B cell (primary cell): ENCODE measurements around the gene MRTFB. TPM values are rescaled to one million over a fixed set of nuclear protein-coding genes. Genes with fewer than 3 reads are reported as not detected.

Source experiments
- ATAC-seq: fragments of 200-7000 bp; cut with Tn5 transposase; one replicate; pipeline ENCODE4 v1.10.0; 2021; ENCODE audit warnings: low read depth, mild to moderate bottlenecking, moderate number of reproducible peaks, moderate library complexity
- CTCF ChIA-PET: fragments of 350-600 bp; sonication (Branson Sonifier 250); formaldehyde crosslinking; loops from one replicate; lab custom pipeline; 2021; ENCODE audit warnings: antibody characterized with exemption, inconsistent platforms; lab: Charles Lee
- POLR2A ChIA-PET: fragments of 350-600 bp; sonication (Branson Sonifier 250); formaldehyde crosslinking; loops from one replicate; lab custom pipeline; 2021; ENCODE audit warnings: antibody characterized with exemption; lab: Charles Lee
- DNase-seq: peaks from one replicate; pipeline ENCODE4 v3.0.0; 2013
- H2AFZ ChIP-seq: 2 replicates; pipeline ENCODE4 v1.6.1; 2012; ENCODE audit warnings: mild to moderate bottlenecking, low read depth, low read length; ENCODE audit not compliant: insufficient read depth, poor library complexity, severe bottlenecking
- H3K27ac ChIP-seq, 2 donors: 1 replicate in 1 of 2; 2 replicates in 1 of 2; pipeline ENCODE4 v1.5.1; 2012 to 2013; ENCODE audit warnings: low read length in 2 of 2, mild to moderate bottlenecking in 2 of 2, moderate library complexity in 1 of 2
- H3K27me3 ChIP-seq, 4 experiments: fragments of 200-600 bp in 1 of 4; sonication (generic) in 1 of 4; replicated peaks in 1 of 4; 1 replicate in 2 of 4; 2 replicates in 2 of 4; pipeline versions ENCODE4 v1.6.1 to v1.7.0; 2013 to 2016; ENCODE audit warnings: low read length in 3 of 4, mild to moderate bottlenecking in 2 of 4, mixed read lengths in 1 of 4, moderate library complexity in 1 of 4; ENCODE audit not compliant: insufficient read depth in 4 of 4, control insufficient read depth in 3 of 4; ENCODE audit errors: control extremely low read depth in 1 of 4
- H3K36me3 ChIP-seq, 2 experiments: replicated peaks in 1 of 2; 1 replicate in 1 of 2; 2 replicates in 1 of 2; pipeline versions ENCODE4 v1.6.1 to v1.7.1; 2013; ENCODE audit warnings: low read length in 1 of 2; ENCODE audit not compliant: insufficient read depth in 2 of 2, control insufficient read depth in 1 of 2; ENCODE audit errors: control extremely low read depth in 1 of 2, extremely low read depth in 1 of 2
- H3K4me1 ChIP-seq, 2 donors: fragments of 200-600 bp in 1 of 2; sonication (generic) in 1 of 2; 1 replicate in 1 of 2; 2 replicates in 1 of 2; pipeline versions ENCODE4 v1.5.1 to v1.6.1; 2013 to 2017; ENCODE audit warnings: low read length in 2 of 2; ENCODE audit not compliant: control insufficient read depth in 2 of 2, insufficient read depth in 2 of 2
- H3K4me2 ChIP-seq: replicated peaks from 2 replicates; pipeline ENCODE3; 2012; ENCODE audit warnings: mild to moderate bottlenecking, low read depth, low read length; ENCODE audit not compliant: poor library complexity, severe bottlenecking
- H3K4me3 ChIP-seq, 5 experiments: fragments of 200-600 bp in 1 of 5; sonication (generic) in 1 of 5; 1 replicate in 3 of 5; 2 replicates in 2 of 5; pipeline versions ENCODE4 v1.5.1 to v1.7.0; 2011 to 2016; ENCODE audit warnings: low read length in 4 of 5, mild to moderate bottlenecking in 4 of 5, low read depth in 2 of 5, control low read depth in 1 of 5, moderate library complexity in 1 of 5; ENCODE audit not compliant: insufficient read depth in 1 of 5; ENCODE audit errors: control extremely low read depth in 1 of 5, extremely low read depth in 1 of 5
- H3K79me2 ChIP-seq: fragments of 200-600 bp; sonication (generic); one replicate; pipeline ENCODE4 v1.6.0; 2016; ENCODE audit warnings: low read length; ENCODE audit not compliant: control insufficient read depth, insufficient read depth
- H3K9ac ChIP-seq: fragments of 200-600 bp; sonication (generic); 2 replicates; pipeline ENCODE4 v1.6.1; 2017; ENCODE audit warnings: mild to moderate bottlenecking, low read length, moderate library complexity
- H3K9me3 ChIP-seq, 3 donors: one replicate each; pipeline versions ENCODE4 v1.6.1 to v1.7.1; 2013; ENCODE audit warnings: low read length in 2 of 3; ENCODE audit not compliant: control insufficient read depth in 2 of 3, insufficient read depth in 1 of 3; ENCODE audit errors: control extremely low read depth in 1 of 3
- H4K20me1 ChIP-seq: 2 replicates; pipeline ENCODE4 v1.6.0; 2012; ENCODE audit warnings: mild to moderate bottlenecking, low read length; ENCODE audit not compliant: insufficient read depth, control insufficient read depth, poor library complexity, severe bottlenecking
- H3K27ac Mint-ChIP-seq: one replicate; pipeline ENCODE4 v1.8.0; 2021; ENCODE audit warnings: mixed read lengths
- H3K27me3 Mint-ChIP-seq: one replicate; pipeline ENCODE4 v1.8.0; 2021; ENCODE audit warnings: mixed read lengths
- H3K4me1 Mint-ChIP-seq: one replicate; pipeline ENCODE4 v1.8.0; 2021; ENCODE audit warnings: mixed read lengths
- H3K4me3 Mint-ChIP-seq: one replicate; pipeline ENCODE4 v1.8.0; 2021; ENCODE audit warnings: mixed read lengths
- H3K9me3 Mint-ChIP-seq: one replicate; pipeline ENCODE4 v1.8.0; 2022; ENCODE audit warnings: mixed read lengths; ENCODE audit not compliant: insufficient read depth
- CTCF ChIP-seq: fragments of 200-600 bp; IDR thresholded peaks from one replicate; pipeline ENCODE4 v1.8.0; 2022; ENCODE audit warnings: antibody characterized with exemption, mild to moderate bottlenecking
- EZH2 ChIP-seq: IDR thresholded peaks from 2 replicates; pipeline ENCODE4 v1.6.1; 2012; ENCODE audit warnings: borderline replicate concordance, low read depth, mild to moderate bottlenecking, moderate library complexity, low read length; ENCODE audit not compliant: insufficient read depth, poor library complexity, severe bottlenecking
- WGBS: methylation state at CpG from one replicate; pipeline ENCODE4 v1.1.5; 2013; ENCODE audit warnings: missing lambda C conversion rate; ENCODE audit not compliant: insufficient coverage; 5-methylcytosine and 5-hydroxymethylcytosine counted together
- intact Hi-C: fragments of 100-400 bp; cut with micrococcal nuclease; formaldehyde crosslinking; loops from one replicate; pipeline ENCODE4 v1.10.0; 2022
- polyA plus RNA-seq: library from polyadenylated mRNA; depleted of rRNA; stranded (reverse); fragments of >200 nt; gene quantifications from 2 replicates; pipeline ENCODE4 v1.2.3, GENCODE V29; 2012
- total RNA-seq, 2 donors: library from RNA; stranded (reverse); fragments of 120-200 nt in 1 of 2; gene quantifications; 1 replicate in 1 of 2; 2 replicates in 1 of 2; pipeline versions ENCODE4 v1.2.3 to v1.2.4, GENCODE V29; 2013 to 2022

Gene MRTFB
- total and polyA plus RNA-seq, 2 donors (not counting 1 experiment from before 2014, with no cell fraction given), result 6.6 to 39.5 TPM

- no peaks in the 10 kb centered on the region for H3K79me2 ChIP-seq
- POLR2A ChIA-PET, result no interaction called here
Measured at GRCh38 chr16:14296663-14297062, 225.5 kb downstream of the MRTFB start.

More at GRCh38 chr16:14296663-14297062, 225.5 kb downstream of the MRTFB start:
- Histone ChIP-seq H2AFZ (no peak overlapping the region), H4K20me1 (no peaks in the 10 kb centered on the region), H3K9ac (no peak overlapping the region), H3K27ac (no peak overlapping the region), H3K9me3 (no peaks in the 10 kb centered on the region), H3K27me3 (peaks cover 0 to 6% (median 0%) of the 10 kb centered on the region in 4 experiments), H3K4me2 (no peak overlapping the region), H3K36me3 (no peaks in the 10 kb centered on the region), H3K4me1 (peaks cover 10 to 11% of the 10 kb centered on the region in 2 donors), H3K4me3 (no peak overlapping the region)
- TF ChIP-seq CTCF (no peak), EZH2 (no peak)
- intact Hi-C loops, result no loop called here
- Mint-ChIP-seq H3K4me1 (peaks cover 9% of the 10 kb centered on the region), H3K27me3 (peaks cover 4% of the 10 kb centered on the region), H3K27ac (no peak overlapping the region), H3K4me3 (no peak overlapping the region), H3K9me3 (no peaks in the 10 kb centered on the region)
- 91% methylated on average over 3 of the region's 3 CpGs for WGBS
- no peak for ATAC-seq
- DNase-seq, result no peak
- CTCF ChIA-PET, result interaction anchor here (2.8 kb wide), 1 partner anchor 10 kb away, joined by 10 read pairs; no protein-coding TSS in a partner anchor
